HEK293 (cell line): ENCODE measurements around the gene ZNF174.

Source experiments
- CTCF ChIA-PET: fragments of 350-600 bp; formaldehyde crosslinking; extraction: SDS; loops from one replicate; lab custom pipeline; 2021; ENCODE audit warnings: antibody characterized with exemption; lab: Yijun Ruan, JAX
- POLR2A ChIA-PET: fragments of 300-600 bp; formaldehyde crosslinking; extraction: SDS; loops from one replicate; lab custom pipeline; 2020; ENCODE audit warnings: antibody characterized with exemption, inconsistent platforms; lab: Yijun Ruan, JAX
- H3K27ac ChIP-seq: fragments of 200-500 bp; sonication (Bioruptor generic); 2 replicates; pipeline ENCODE4 v1.5.1; 2014; ENCODE audit warnings: low read depth, low read length, control low read depth, inconsistent platforms; ENCODE audit errors: extremely low read depth
- H3K36me3 ChIP-seq, 2 experiments: fragments of 200-500 bp in 1 of 2; sonication (Bioruptor generic) in 1 of 2; 1 replicate in 1 of 2; 2 replicates in 1 of 2; pipeline ENCODE4 v1.5.1; 2014 to 2017; ENCODE audit warnings: inconsistent platforms in 2 of 2, low read length in 2 of 2; ENCODE audit not compliant: control insufficient read depth in 2 of 2, insufficient read depth in 1 of 2
- H3K4me1 ChIP-seq: fragments of 200-500 bp; sonication (Bioruptor generic); 2 replicates; pipeline ENCODE4 v1.5.1; 2014; ENCODE audit warnings: mild to moderate bottlenecking, low read length, inconsistent platforms; ENCODE audit not compliant: control insufficient read depth, insufficient read depth
- H3K4me3 ChIP-seq: 2 replicates; pipeline ENCODE4 v1.5.1; 2011; ENCODE audit warnings: low read depth, mild to moderate bottlenecking, control low read depth, low read length, moderate library complexity
- H3K9me3 ChIP-seq: fragments of 200-500 bp; sonication (Bioruptor generic); 2 replicates; pipeline ENCODE4 v1.5.1; 2014; ENCODE audit warnings: low read depth, low read length, inconsistent platforms; ENCODE audit not compliant: control insufficient read depth, insufficient read depth
- BCL11A ChIP-seq: fragments of 450-650 bp; formaldehyde crosslinking; IDR thresholded peaks from 2 replicates; pipeline ENCODE4 v1.5.1; 2016; ENCODE audit warnings: low read depth, missing biosample characterization, missing genetic modification characterization
- GFI1B ChIP-seq: fragments of 450-650 bp; formaldehyde crosslinking; IDR thresholded peaks from 2 replicates; pipeline ENCODE4 v1.5.1; 2016; ENCODE audit warnings: missing biosample characterization, missing genetic modification characterization
- GLIS2 ChIP-seq: fragments of 450-650 bp; formaldehyde crosslinking; IDR thresholded peaks from 2 replicates; pipeline ENCODE4 v1.5.1; 2016; ENCODE audit warnings: missing biosample characterization, missing genetic modification characterization
- SCRT2 ChIP-seq: fragments of 450-650 bp; formaldehyde crosslinking; IDR thresholded peaks from 2 replicates; pipeline ENCODE4 v1.5.1; 2016; ENCODE audit warnings: missing biosample characterization, missing genetic modification characterization
- WT1 ChIP-seq: fragments of 450-650 bp; formaldehyde crosslinking; IDR thresholded peaks from 2 replicates; pipeline ENCODE4 v1.5.1; 2016; ENCODE audit warnings: missing biosample characterization, missing genetic modification characterization
- ZEB2 ChIP-seq: fragments of 450-650 bp; formaldehyde crosslinking; IDR thresholded peaks from 2 replicates; pipeline ENCODE4 v1.5.1; 2016; ENCODE audit warnings: missing biosample characterization, missing genetic modification characterization
- ZNF214 ChIP-seq: fragments of 450-650 bp; formaldehyde crosslinking; IDR thresholded peaks from 2 replicates; pipeline ENCODE4 v1.5.1; 2017; ENCODE audit warnings: missing biosample characterization, mild to moderate bottlenecking, missing genetic modification characterization, borderline replicate concordance
- ZNF239 ChIP-seq: fragments of 450-650 bp; formaldehyde crosslinking; IDR thresholded peaks from 2 replicates; pipeline ENCODE4 v1.5.1; 2016; ENCODE audit warnings: missing biosample characterization, missing genetic modification characterization
- ZNF341 ChIP-seq: fragments of 450-650 bp; formaldehyde crosslinking; IDR thresholded peaks from 2 replicates; pipeline ENCODE4; 2016; ENCODE audit warnings: low read depth, missing biosample characterization, missing genetic modification characterization
- ZNF37A ChIP-seq: fragments of 450-650 bp; IDR thresholded peaks from 2 replicates; pipeline ENCODE4 v1.5.1; 2018; ENCODE audit warnings: missing biosample characterization, missing genetic modification characterization
- ZNF549 ChIP-seq: fragments of 450-650 bp; IDR thresholded peaks from 2 replicates; pipeline ENCODE4 v1.5.1; 2018; ENCODE audit warnings: missing biosample characterization, missing genetic modification characterization, mild to moderate bottlenecking, inconsistent platforms, moderate library complexity
- ZNF560 ChIP-seq: fragments of 450-650 bp; formaldehyde crosslinking; IDR thresholded peaks from 2 replicates; pipeline ENCODE4 v1.5.1; 2017; ENCODE audit warnings: missing biosample characterization, missing genetic modification characterization, borderline replicate concordance
- ZNF76 ChIP-seq: fragments of 450-650 bp; formaldehyde crosslinking; IDR thresholded peaks from 2 replicates; pipeline ENCODE4; 2016; ENCODE audit warnings: low read depth, missing biosample characterization, missing genetic modification characterization, borderline replicate concordance
- ZNF776 ChIP-seq: fragments of 450-650 bp; formaldehyde crosslinking; IDR thresholded peaks from 2 replicates; pipeline ENCODE4 v1.5.0; 2017; ENCODE audit warnings: missing biosample characterization, missing genetic modification characterization, borderline replicate concordance
- ZNF785 ChIP-seq: fragments of 450-650 bp; formaldehyde crosslinking; IDR thresholded peaks from 2 replicates; pipeline ENCODE4 v1.5.1; 2016; ENCODE audit warnings: missing biosample characterization, missing genetic modification characterization
- ZSCAN30 ChIP-seq: fragments of 450-650 bp; IDR thresholded peaks from 2 replicates; pipeline ENCODE4 v1.5.1; 2018; ENCODE audit warnings: missing biosample characterization, mild to moderate bottlenecking, missing genetic modification characterization, moderate library complexity
- TF ChIP-seq, protein P1 (sequence below): fragments of 450-650 bp; formaldehyde crosslinking; IDR thresholded peaks from 2 replicates; pipeline ENCODE4 v1.5.1; 2016; ENCODE audit warnings: missing biosample characterization, missing genetic modification characterization
- TF ChIP-seq, protein P2 (sequence below): fragments of 450-650 bp; IDR thresholded peaks from 2 replicates; pipeline ENCODE4 v1.5.1; 2018; ENCODE audit warnings: missing biosample characterization, missing genetic modification characterization
- TF ChIP-seq, protein P3 (sequence below): fragments of 450-650 bp; formaldehyde crosslinking; IDR thresholded peaks from 2 replicates; pipeline ENCODE4 v1.5.1; 2016; ENCODE audit warnings: missing biosample characterization, missing genetic modification characterization
- TF ChIP-seq, protein P4 (sequence below): fragments of 450-650 bp; formaldehyde crosslinking; IDR thresholded peaks from 2 replicates; pipeline ENCODE4 v1.5.1; 2016; ENCODE audit warnings: missing biosample characterization, missing genetic modification characterization

Gene ZNF174

DNA sequence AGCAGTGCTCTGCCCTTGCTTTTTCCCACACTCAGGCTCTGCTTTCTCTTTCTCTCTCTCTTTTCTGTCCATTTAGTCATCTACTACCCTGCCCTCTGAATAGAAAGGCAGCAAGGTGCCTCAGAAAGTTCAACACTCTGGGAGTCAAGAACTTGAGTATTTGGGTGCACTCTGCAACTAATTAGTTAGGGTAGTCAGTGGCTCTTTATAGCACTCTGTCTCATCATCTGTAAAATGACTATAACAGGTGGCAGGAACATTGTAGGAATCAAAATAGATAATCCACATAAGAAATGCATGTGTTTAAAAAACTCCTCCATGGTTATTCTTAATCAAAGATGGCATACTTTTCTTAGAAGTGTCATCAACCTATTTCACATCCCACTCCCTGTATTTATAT, 38.1 kb upstream of the ZNF174 start:
- TF ChIP-seq WT1, result no peak
- TF ChIP-seq, protein P1, sequence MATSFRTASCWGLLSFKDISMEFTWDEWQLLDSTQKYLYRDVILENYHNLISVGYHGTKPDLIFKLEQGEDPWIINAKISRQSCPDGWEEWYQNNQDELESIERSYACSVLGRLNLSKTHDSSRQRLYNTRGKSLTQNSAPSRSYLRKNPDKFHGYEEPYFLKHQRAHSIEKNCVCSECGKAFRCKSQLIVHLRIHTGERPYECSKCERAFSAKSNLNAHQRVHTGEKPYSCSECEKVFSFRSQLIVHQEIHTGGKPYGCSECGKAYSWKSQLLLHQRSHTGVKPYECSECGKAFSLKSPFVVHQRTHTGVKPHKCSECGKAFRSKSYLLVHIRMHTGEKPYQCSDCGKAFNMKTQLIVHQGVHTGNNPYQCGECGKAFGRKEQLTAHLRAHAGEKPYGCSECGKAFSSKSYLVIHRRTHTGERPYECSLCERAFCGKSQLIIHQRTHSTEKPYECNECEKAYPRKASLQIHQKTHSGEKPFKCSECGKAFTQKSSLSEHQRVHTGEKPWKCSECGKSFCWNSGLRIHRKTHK (tag by site-specific recombination), result no peak
- TF ChIP-seq ZNF560 (tag by site-specific recombination), result no peak
- TF ChIP-seq ZNF37A, result no peak
- no peak for TF ChIP-seq ZNF341 (tag by site-specific recombination)
- TF ChIP-seq ZNF549 (tag by site-specific recombination), result no peak
- TF ChIP-seq, protein P2, sequence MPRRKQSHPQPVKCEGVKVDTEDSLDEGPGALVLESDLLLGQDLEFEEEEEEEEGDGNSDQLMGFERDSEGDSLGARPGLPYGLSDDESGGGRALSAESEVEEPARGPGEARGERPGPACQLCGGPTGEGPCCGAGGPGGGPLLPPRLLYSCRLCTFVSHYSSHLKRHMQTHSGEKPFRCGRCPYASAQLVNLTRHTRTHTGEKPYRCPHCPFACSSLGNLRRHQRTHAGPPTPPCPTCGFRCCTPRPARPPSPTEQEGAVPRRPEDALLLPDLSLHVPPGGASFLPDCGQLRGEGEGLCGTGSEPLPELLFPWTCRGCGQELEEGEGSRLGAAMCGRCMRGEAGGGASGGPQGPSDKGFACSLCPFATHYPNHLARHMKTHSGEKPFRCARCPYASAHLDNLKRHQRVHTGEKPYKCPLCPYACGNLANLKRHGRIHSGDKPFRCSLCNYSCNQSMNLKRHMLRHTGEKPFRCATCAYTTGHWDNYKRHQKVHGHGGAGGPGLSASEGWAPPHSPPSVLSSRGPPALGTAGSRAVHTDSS (tag by site-specific recombination), result no peak
- TF ChIP-seq ZEB2, result no peak
- no peak for TF ChIP-seq GFI1B
- TF ChIP-seq, protein P3, sequence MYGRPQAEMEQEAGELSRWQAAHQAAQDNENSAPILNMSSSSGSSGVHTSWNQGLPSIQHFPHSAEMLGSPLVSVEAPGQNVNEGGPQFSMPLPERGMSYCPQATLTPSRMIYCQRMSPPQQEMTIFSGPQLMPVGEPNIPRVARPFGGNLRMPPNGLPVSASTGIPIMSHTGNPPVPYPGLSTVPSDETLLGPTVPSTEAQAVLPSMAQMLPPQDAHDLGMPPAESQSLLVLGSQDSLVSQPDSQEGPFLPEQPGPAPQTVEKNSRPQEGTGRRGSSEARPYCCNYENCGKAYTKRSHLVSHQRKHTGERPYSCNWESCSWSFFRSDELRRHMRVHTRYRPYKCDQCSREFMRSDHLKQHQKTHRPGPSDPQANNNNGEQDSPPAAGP (tag by site-specific recombination), result no peak
- TF ChIP-seq ZNF785 (tag by site-specific recombination), result no peak
- TF ChIP-seq BCL11A (tag by site-specific recombination), result no peak
- TF ChIP-seq, protein P4, sequence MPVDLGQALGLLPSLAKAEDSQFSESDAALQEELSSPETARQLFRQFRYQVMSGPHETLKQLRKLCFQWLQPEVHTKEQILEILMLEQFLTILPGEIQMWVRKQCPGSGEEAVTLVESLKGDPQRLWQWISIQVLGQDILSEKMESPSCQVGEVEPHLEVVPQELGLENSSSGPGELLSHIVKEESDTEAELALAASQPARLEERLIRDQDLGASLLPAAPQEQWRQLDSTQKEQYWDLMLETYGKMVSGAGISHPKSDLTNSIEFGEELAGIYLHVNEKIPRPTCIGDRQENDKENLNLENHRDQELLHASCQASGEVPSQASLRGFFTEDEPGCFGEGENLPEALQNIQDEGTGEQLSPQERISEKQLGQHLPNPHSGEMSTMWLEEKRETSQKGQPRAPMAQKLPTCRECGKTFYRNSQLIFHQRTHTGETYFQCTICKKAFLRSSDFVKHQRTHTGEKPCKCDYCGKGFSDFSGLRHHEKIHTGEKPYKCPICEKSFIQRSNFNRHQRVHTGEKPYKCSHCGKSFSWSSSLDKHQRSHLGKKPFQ, result no peak
- no peak for TF ChIP-seq ZNF239 (tag by site-specific recombination)
- TF ChIP-seq ZNF76 (tag by site-specific recombination), result no peak
- no peak for TF ChIP-seq ZNF776 (tag by site-specific recombination)
- no peak for TF ChIP-seq ZSCAN30 (tag by site-specific recombination)
- H3K36me3 ChIP-seq, result no peaks in the 10 kb centered on the region
- H3K4me3 ChIP-seq, result no peak overlapping the region
- POLR2A ChIA-PET, result no interaction called here
- no peak overlapping the region for H3K27ac ChIP-seq
- CTCF ChIA-PET, result interaction anchor here (1.0 kb wide), 1 partner anchor 16 kb away, joined by 3 read pairs; no protein-coding TSS in a partner anchor
- no peaks in the 10 kb centered on the region for H3K9me3 ChIP-seq
- no peaks in the 10 kb centered on the region for H3K4me1 ChIP-seq

DNA sequence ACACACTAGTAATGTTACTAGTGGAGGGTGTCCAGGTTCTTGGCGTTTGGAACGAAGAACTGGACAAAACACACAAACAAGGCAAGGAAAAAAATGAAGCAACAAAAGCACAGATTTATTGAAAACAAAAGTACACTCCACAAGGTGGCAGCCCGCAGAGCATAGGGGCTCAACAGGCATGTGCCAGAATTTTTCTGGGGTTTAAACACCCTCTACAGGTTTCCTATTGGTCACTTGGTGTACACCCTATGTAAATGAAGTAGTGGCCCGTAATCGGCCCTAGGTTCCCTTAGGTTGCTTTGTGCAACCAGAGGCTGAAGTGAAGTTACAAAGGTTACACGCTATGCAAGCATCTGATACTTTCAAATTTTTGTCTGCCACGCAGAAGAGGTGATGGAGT, 37.2 kb upstream of the ZNF174 start:
- no peaks in the 10 kb centered on the region for H3K9me3 ChIP-seq
- CTCF ChIA-PET, result interaction anchor here (1.0 kb wide), 1 partner anchor 15 kb away, joined by 3 read pairs; no protein-coding TSS in a partner anchor
- H3K27ac ChIP-seq, result no peak overlapping the region
- H3K4me1 ChIP-seq, result no peaks in the 10 kb centered on the region
- TF ChIP-seq ZNF214 (tag by site-specific recombination), result no peak
- TF ChIP-seq SCRT2 (tag by site-specific recombination), result peak; percentile 76
- no peak for TF ChIP-seq GLIS2
- H3K4me3 ChIP-seq, result no peak overlapping the region
- H3K36me3 ChIP-seq, result no peaks in the 10 kb centered on the region
- POLR2A ChIA-PET, result no interaction called here
